GM18520 (cell line): ENCODE data around the gene SRGAP1.
"Not testable (repeated sequence)": the region's sequence is repeated elsewhere in the genome, so short reads cannot be mapped to it uniquely, and the experiment has no call there.

Source experiments
- ATAC-seq: cut with Tn5 transposase; IDR thresholded peaks from one replicate; pipeline ENCODE4 v1.9.1; 2021; ENCODE audit not compliant: unreplicated experiment

Gene SRGAP1

GRCh38 chr12:64189530-64189929 lies 345.0 kb downstream of the SRGAP1 start:
- ATAC-seq, result no peak

GRCh38 chr12:64190140-64190539 lies 345.6 kb downstream of the SRGAP1 start:
- no peak for ATAC-seq

GRCh38 chr12:64192644-64193444 lies 348.3 kb downstream of the SRGAP1 start:
- peak; percentile 88 for ATAC-seq

DNA sequence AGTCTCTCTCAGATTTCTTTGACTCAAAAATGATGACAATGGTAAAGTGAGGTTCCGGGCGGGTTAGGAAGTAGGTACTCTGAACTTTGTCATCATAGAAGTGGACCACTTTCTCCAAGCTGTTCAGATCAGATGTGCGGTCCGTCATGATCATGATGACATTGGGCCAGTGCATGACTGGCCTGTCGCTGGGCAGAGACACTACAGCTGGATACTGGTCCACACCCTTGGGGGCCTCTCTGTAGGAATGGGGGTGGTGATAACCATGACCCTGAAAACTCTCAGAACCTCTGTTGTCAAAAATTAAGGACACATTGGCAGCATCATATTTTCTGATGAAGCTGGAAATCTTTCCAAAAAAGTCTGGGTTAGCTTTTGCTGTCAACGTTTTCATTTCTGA lies 349.4 kb downstream of the SRGAP1 start:
- no peak for ATAC-seq

GRCh38 chr12:64194333-64195149 lies 350.0 kb downstream of the SRGAP1 start:
- no peak for ATAC-seq

DNA sequence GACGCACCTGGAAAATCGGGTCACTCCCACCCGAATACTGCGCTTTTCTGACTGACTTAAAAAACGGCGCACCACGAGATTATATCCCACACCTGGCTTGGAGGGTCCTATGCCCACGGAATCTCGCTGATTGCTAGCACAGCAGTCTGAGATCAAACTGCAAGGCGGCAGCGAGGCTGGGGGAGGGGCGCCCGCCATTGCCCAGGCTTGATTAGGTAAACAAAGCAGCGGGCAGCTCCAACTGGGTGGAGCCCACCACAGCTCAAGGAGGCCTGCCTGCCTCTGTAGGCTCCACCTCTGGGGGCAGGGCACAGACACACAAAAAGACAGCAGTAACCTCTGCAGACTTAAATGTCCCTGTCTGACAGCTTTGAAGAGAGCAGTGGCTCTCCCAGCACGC lies 351.3 kb downstream of the SRGAP1 start:
- ATAC-seq, result not testable (repeated sequence)

- ATAC-seq, result no peak
These were observed 358.5 kb downstream of the SRGAP1 start for GRCh38 chr12:64203036-64203435.

GRCh38 chr12:64203775-64204174 lies 359.3 kb downstream of the SRGAP1 start:
- ATAC-seq, result no peak

GRCh38 chr12:64205542-64205941 lies 361.0 kb downstream of the SRGAP1 start:
- ATAC-seq, result no peak

DNA sequence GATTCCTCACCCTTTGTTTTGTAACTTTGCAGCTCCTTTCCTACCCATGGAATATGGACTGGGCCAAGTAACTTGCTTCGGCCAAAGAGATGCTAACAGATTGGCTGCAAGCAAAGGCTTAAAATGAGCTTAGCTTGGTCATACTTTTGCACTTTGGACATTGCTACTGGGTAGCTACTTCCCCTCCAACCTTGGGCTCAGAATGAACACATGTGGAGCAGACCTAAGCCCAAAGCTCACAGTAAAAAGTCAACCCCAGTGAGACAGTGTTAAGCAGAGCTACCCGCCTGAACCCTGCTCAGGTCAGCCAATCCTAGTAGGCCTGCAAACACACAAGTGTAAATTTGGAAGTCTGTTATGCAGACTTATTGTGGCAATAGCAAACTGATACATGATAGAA lies 363.0 kb downstream of the SRGAP1 start:
- ATAC-seq, result no peak
